ENCODE data around the gene NTF4. TPM values are rescaled to one million over a fixed set of nuclear protein-coding genes. Genes with fewer than 3 reads are reported as not detected.

NTF4 gene
- polyA plus RNA-seq, 2 of the 4 experiments (the other 2 are of a cell fraction), result 0.37 to 1.0 TPM

- TF ChIP-seq PBX3 (IDR thresholded peaks at IDR 0.05) (no peak), RFX5 (IDR thresholded peaks at IDR 0.05) (no peak), NPAS2 (CRISPR knock-in tag; IDR thresholded peaks at IDR 0.05; ENCODE audit: borderline replicate concordance) (no peak), HOXB13 (CRISPR knock-in tag; IDR thresholded peaks at IDR 0.05; ENCODE audit: low read depth) (no peak), ZNF302 (CRISPR knock-in tag; IDR thresholded peaks at IDR 0.05) (no peak), BCL3 (IDR thresholded peaks at IDR 0.05) (peak; percentile 34; the same call in 1 of the 3 replicates), KDM1A (IDR thresholded peaks at IDR 0.05; ENCODE audit: low read depth) (no peak), HOXA7 (CRISPR knock-in tag; IDR thresholded peaks at IDR 0.05) (no peak), JUN (IDR thresholded peaks at IDR 0.05) (peak in 1 of 2 experiments; percentile 76; a peak in 2 of 5 replicates), USF2 (IDR thresholded peaks at IDR 0.05) (peak; percentile 92), KDM5A (IDR thresholded peaks at IDR 0.05) (no peak), RNF2 (IDR thresholded peaks at IDR 0.05; ENCODE audit: borderline replicate concordance, low read depth) (no peak), CEBPB (IDR thresholded peaks at IDR 0.05) (peak; percentile 16 to 74; a peak in 2 of 4 replicates), ESRRA (IDR thresholded peaks at IDR 0.05; ENCODE audit: borderline replicate concordance, low read length) (no peak), CHD2 (IDR thresholded peaks at IDR 0.05; ENCODE audit: low read length, partially characterized antibody) (no peak), CTCF (IDR thresholded peaks at IDR 0.05) (peak; percentile 81), ZC3H11A (IDR thresholded peaks at IDR 0.05) (no peak), HOXB5 (CRISPR knock-in tag; IDR thresholded peaks at IDR 0.05) (0 out of 2 replicates have a peak, but pooled peaks have one; percentile 39), JUNB (IDR thresholded peaks at IDR 0.05) (no peak), ELK1 (IDR thresholded peaks at IDR 0.05; ENCODE audit: low read depth, low read length) (no peak)
These were observed 49.4 kb upstream of the NTF4 start, which contains the start of gene LIN7B (continued) for GRCh38 chr19:49113762-49114629.
